AG08395 (cell line): Measurements from ENCODE around the gene GPR18.

Experiments
- DNase-seq: peaks from one replicate; pipeline ENCODE4 v3.0.0; 2012; ENCODE audit warnings: mixed read lengths, low spot score

Gene GPR18

GRCh38 chr13:99207511-99207910 lies 50.7 kb downstream of the GPR18 start:
- DNase-seq, result no peak

- DNase-seq, result no peak
Observed at GRCh38 chr13:99206873-99207272, 51.3 kb downstream of the GPR18 start.

- no peak for DNase-seq
Observed at GRCh38 chr13:99206226-99206625, 52.0 kb downstream of the GPR18 start.

- no peak for DNase-seq
Observed at GRCh38 chr13:99205621-99206220, 52.5 kb downstream of the GPR18 start.
